ENCODE results near the gene SCT. TPM values are rescaled to one million over a fixed set of nuclear protein-coding genes. Genes with fewer than 3 reads are reported as not detected.

SCT gene
- total and polyA plus RNA-seq, 2 donors (not counting 1 experiment from before 2014, with no cell fraction given), result not detected

GRCh38 chr11:579830-580601, 47.0 kb downstream of the SCT start:
- ChIA-PET CTCF (interaction anchor here (1.1 kb wide), 1 partner anchor 36 kb away, joined by 3 read pairs; the partner anchor contains the start of gene IRF7), POLR2A (interaction anchor here (0.7 kb wide), 1 partner anchor 67 kb away, joined by 3 read pairs; no protein-coding TSS in a partner anchor)
- DNase-seq, result no peak
- H3K4me3 ChIP-seq (ENCODE audit: control extremely low read depth in 1 of 5, extremely low read depth in 1 of 5, insufficient read depth in 1 of 5, low read depth in 2 of 5, low read length in 4 of 5), result no peak overlapping the region
- H2AFZ ChIP-seq (ENCODE audit: insufficient read depth, low read depth, low read length, poor library complexity, severe bottlenecking), result no peak overlapping the region
- Mint-ChIP-seq H3K27ac (no peak overlapping the region), H3K27me3 (peaks cover 3% of the 10 kb centered on the region), H3K4me3 (peak overlapping the region; percentile 52), H3K4me1 (peaks cover 39% of the 10 kb centered on the region), H3K9me3 (ENCODE audit: insufficient read depth) (no peaks in the 10 kb centered on the region)
- peaks cover 26 to 41% of the 10 kb centered on the region in 2 donors for H3K4me1 ChIP-seq (ENCODE audit: control insufficient read depth in 2 of 2, insufficient read depth in 2 of 2, low read length in 2 of 2)
- WGBS (ENCODE audit: insufficient coverage), result 94% methylated on average over 20 of the region's 20 CpGs
- TF ChIP-seq EZH2 (IDR thresholded peaks at IDR 0.05; ENCODE audit: borderline replicate concordance, insufficient read depth, low read depth, low read length, poor library complexity, severe bottlenecking), result no peak
- no peak for TF ChIP-seq CTCF (IDR thresholded peaks at IDR 0.05)
- peaks cover 81% of the 10 kb centered on the region for H4K20me1 ChIP-seq (ENCODE audit: control insufficient read depth, insufficient read depth, low read length, poor library complexity, severe bottlenecking)
- intact Hi-C loops (cut with micrococcal nuclease), result loop anchor here (10.0 kb wide), 1 partner anchor 805 kb away; the partner anchor contains the start of gene BRSK2
- H3K36me3 ChIP-seq (replicated peaks in 1 of 2; ENCODE audit: control extremely low read depth in 1 of 2, control insufficient read depth in 1 of 2, extremely low read depth in 1 of 2, insufficient read depth in 2 of 2, low read length in 1 of 2), result peaks cover 1 to 20% of the 10 kb centered on the region in 2 experiments
- H3K4me2 ChIP-seq (replicated peaks; ENCODE audit: low read depth, low read length, poor library complexity, severe bottlenecking), result peak overlapping the region; percentile 6
- no peak for ATAC-seq (ENCODE audit: low read depth)
- peaks cover 82% of the 10 kb centered on the region for H3K79me2 ChIP-seq (ENCODE audit: control insufficient read depth, insufficient read depth, low read length)
- H3K27me3 ChIP-seq (replicated peaks in 1 of 4; ENCODE audit: control extremely low read depth in 1 of 4, control insufficient read depth in 3 of 4, insufficient read depth in 4 of 4, low read length in 3 of 4), result peaks cover 0 to 2% (median under 1%) of the 10 kb centered on the region in 4 experiments
- no peak overlapping the region for H3K9ac ChIP-seq (ENCODE audit: low read length)
- H3K9me3 ChIP-seq (ENCODE audit: control extremely low read depth in 1 of 3, control insufficient read depth in 2 of 3, insufficient read depth in 1 of 3, low read length in 2 of 3), result peaks cover 0 to under 1% (median 0%) of the 10 kb centered on the region in 3 donors
- no peak overlapping the region for H3K27ac ChIP-seq (ENCODE audit: low read length in 2 of 2)

Data from B cell (primary cell).